BLaER1 (cell line): ENCODE data around the gene PSAPL1.

ENCODE experiments used
- H3K27ac ChIP-seq: shearing (Covaris generic); formaldehyde crosslinking; 2 replicates; pipeline ENCODE4 v1.8.1; 2022
- H3K27me3 ChIP-seq: shearing (Covaris generic); formaldehyde crosslinking; 2 replicates; pipeline ENCODE4 v1.8.1; 2022
- H3K36me3 ChIP-seq: shearing (Covaris generic); formaldehyde crosslinking; 2 replicates; pipeline ENCODE4 v1.8.1; 2022
- H3K4me1 ChIP-seq: shearing (Covaris generic); formaldehyde crosslinking; 2 replicates; pipeline ENCODE4 v1.8.1; 2022
- H3K4me2 ChIP-seq: shearing (Covaris generic); formaldehyde crosslinking; 2 replicates; pipeline ENCODE4 v1.8.1; 2022
- H3K4me3 ChIP-seq: shearing (Covaris generic); formaldehyde crosslinking; 2 replicates; pipeline ENCODE4 v1.8.1; 2022
- H3K9ac ChIP-seq: shearing (Covaris generic); formaldehyde crosslinking; 2 replicates; pipeline ENCODE4 v1.8.1; 2022
- H3K9me3 ChIP-seq: shearing (Covaris generic); formaldehyde crosslinking; 2 replicates; pipeline ENCODE4 v1.8.1; 2022
- H4K20me1 ChIP-seq: shearing (Covaris generic); formaldehyde crosslinking; 2 replicates; pipeline ENCODE4 v1.8.1; 2022
- Cebpa-rat ChIP-seq: shearing (Covaris generic); IDR thresholded peaks from 2 replicates; pipeline ENCODE4 v1.8.1; 2022

PSAPL1 gene

GRCh38 chr4:7429069-7429416 is 5.7 kb downstream of the PSAPL1 start:
- Histone ChIP-seq H3K27me3 (no peaks in the 10 kb centered on the region), H3K36me3 (peaks cover 3% of the 10 kb centered on the region; the same call in 1 of the 2 replicates), H3K9me3 (no peaks in the 10 kb centered on the region), H3K9ac (no peak overlapping the region), H3K27ac (no peak overlapping the region), H4K20me1 (peaks cover 66% of the 10 kb centered on the region), H3K4me3 (no peak overlapping the region), H3K4me2 (peak overlapping the region; percentile 57; the same call in 1 of the 2 replicates), H3K4me1 (peaks cover 92% of the 10 kb centered on the region)
- no peak for TF ChIP-seq Cebpa-rat

DNA sequence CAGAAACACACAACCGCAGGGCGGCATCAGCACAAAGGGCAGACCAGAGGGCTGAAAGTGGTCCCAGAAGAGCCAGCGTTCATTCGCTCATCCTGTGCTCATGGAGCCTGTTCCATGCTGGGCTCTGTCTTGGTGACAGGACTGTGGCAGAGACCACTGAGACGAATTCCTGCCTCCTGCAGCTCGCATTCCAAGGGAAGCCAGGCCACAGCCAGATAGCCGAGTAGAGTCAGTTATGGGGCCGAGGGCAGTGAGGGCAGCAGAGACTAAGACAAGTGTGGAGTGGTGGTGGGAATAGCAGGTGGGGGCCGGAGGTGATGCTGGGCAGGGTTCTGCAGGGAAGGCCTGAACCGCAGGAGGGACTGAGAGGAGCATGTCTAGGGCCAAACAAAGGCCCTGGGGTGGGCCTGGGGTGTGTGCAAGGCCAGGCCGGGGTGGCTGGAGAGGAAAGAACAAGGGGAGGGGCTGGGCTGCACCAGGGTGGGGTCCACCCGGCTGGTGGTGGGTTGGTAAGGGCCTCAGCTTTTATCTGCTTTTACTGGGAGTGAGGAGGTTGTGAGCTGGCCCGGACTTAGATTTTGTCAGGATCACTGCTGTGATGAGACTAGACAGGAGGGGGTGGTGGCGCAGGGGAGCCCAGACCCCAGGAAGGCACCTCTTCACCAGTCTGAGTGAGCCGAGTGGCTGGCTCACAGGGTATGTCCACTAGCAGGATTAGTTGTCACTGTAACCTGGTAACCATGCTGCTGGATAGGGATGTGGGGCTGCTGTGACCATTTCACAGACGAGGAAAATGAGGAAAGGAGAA is 6.3 kb downstream of the PSAPL1 start:
- H3K9ac ChIP-seq, result no peak overlapping the region
- no peaks in the 10 kb centered on the region; the same call in 1 of the 2 replicates for H3K36me3 ChIP-seq
- peaks cover 66% of the 10 kb centered on the region; the same call in 1 of the 2 replicates for H4K20me1 ChIP-seq
- H3K27ac ChIP-seq, result 0 out of 2 replicates have a peak overlapping the region, but pooled peaks have one; percentile 6
- H3K9me3 ChIP-seq, result no peaks in the 10 kb centered on the region
- no peaks in the 10 kb centered on the region for H3K27me3 ChIP-seq
- peaks cover 86% of the 10 kb centered on the region for H3K4me1 ChIP-seq
- 0 out of 2 replicates have a peak overlapping the region, but pooled peaks have one; percentile 57 for H3K4me2 ChIP-seq
- H3K4me3 ChIP-seq, result no peak overlapping the region
- no peak for TF ChIP-seq Cebpa-rat

GRCh38 chr4:7427831-7428260 is 6.9 kb downstream of the PSAPL1 start:
- no peak for TF ChIP-seq Cebpa-rat
- Histone ChIP-seq H3K4me1 (peaks cover 80% of the 10 kb centered on the region), H3K9me3 (no peaks in the 10 kb centered on the region), H3K27ac (0 out of 2 replicates have a peak overlapping the region, but pooled peaks have one; percentile 6), H3K27me3 (no peaks in the 10 kb centered on the region), H3K9ac (no peak overlapping the region), H3K4me2 (no peak overlapping the region), H3K4me3 (no peak overlapping the region), H4K20me1 (peaks cover 67% of the 10 kb centered on the region; the same call in 1 of the 2 replicates), H3K36me3 (no peaks in the 10 kb centered on the region; the same call in 1 of the 2 replicates)

GRCh38 chr4:7427361-7427760 is 7.4 kb downstream of the PSAPL1 start:
- peak overlapping the region; percentile 24; the same call in 1 of the 2 replicates for H3K9ac ChIP-seq
- H3K4me3 ChIP-seq, result no peak overlapping the region
- no peaks in the 10 kb centered on the region for H3K9me3 ChIP-seq
- H3K4me2 ChIP-seq, result peak overlapping the region; percentile 67
- H3K27me3 ChIP-seq, result no peaks in the 10 kb centered on the region
- no peak for TF ChIP-seq Cebpa-rat
- H3K27ac ChIP-seq, result peak overlapping the region; percentile 53
- peaks cover 75% of the 10 kb centered on the region for H3K4me1 ChIP-seq
- peaks cover 67% of the 10 kb centered on the region for H4K20me1 ChIP-seq
- H3K36me3 ChIP-seq, result no peaks in the 10 kb centered on the region; the same call in 1 of the 2 replicates

- no peaks in the 10 kb centered on the region for H3K9me3 ChIP-seq
- H3K4me1 ChIP-seq, result peaks cover 68% of the 10 kb centered on the region
- peak overlapping the region; percentile 67 for H3K4me2 ChIP-seq
- H3K9ac ChIP-seq, result 0 out of 2 replicates have a peak overlapping the region, but pooled peaks have one; percentile 24
- peak overlapping the region; percentile 53 for H3K27ac ChIP-seq
- H3K27me3 ChIP-seq, result no peaks in the 10 kb centered on the region
- no peak for TF ChIP-seq Cebpa-rat
- H3K4me3 ChIP-seq, result no peak overlapping the region
- H4K20me1 ChIP-seq, result peaks cover 66% of the 10 kb centered on the region
- no peaks in the 10 kb centered on the region; the same call in 1 of the 2 replicates for H3K36me3 ChIP-seq
Measured at GRCh38 chr4:7426525-7427171, 8.1 kb downstream of the PSAPL1 start.

DNA sequence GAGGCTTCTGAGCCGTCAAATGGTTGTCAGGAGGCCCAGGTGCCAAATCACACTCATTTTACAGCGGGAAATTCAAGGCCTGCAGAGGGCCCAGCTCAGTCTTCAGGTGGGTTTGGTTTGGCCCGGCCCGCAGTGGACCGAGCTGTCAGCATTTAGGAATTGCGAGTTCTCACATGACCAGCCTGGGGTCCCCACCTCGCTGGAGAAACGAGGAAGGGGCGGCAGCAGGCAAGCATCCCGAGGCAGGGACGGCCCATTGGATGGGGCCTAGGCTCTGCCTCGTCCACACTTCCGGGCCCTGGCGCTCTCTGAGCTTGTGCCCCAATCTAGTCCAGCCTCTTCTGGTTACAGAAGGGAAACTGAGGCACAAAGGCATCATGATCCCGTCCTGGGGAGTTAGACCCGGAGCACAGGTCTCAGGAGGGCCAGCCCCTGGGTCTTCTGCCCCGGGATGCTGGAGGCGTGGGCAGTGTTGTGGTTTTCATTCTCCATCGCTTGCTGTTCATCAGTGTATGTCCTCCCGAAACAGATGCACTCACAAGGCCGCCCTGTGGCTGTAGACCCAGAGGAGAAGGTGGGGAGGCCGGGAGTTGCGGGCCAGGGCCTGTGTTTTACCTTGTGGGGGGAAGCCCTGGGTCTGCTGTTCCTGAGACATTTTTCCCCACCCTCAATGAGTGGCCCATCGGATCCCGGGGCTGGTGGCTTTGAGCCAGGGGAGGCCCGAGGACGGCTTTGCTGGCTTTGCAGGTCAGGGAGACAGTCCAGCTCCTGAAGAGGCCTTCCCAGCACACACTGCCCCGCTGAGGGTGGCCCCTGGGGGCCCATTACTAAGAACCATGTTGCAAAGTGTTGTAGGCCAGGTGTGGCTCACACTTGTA is 8.9 kb downstream of the PSAPL1 start:
- Histone ChIP-seq H3K27ac (peak overlapping the region; percentile 53), H3K9ac (0 out of 2 replicates have a peak overlapping the region, but pooled peaks have one; percentile 13), H3K36me3 (no peaks in the 10 kb centered on the region; the same call in 1 of the 2 replicates), H3K4me2 (peak overlapping the region; percentile 67), H3K4me3 (no peak overlapping the region), H3K27me3 (no peaks in the 10 kb centered on the region), H3K9me3 (no peaks in the 10 kb centered on the region), H4K20me1 (peaks cover 65% of the 10 kb centered on the region), H3K4me1 (peaks cover 67% of the 10 kb centered on the region)
- TF ChIP-seq Cebpa-rat, result no peak

DNA sequence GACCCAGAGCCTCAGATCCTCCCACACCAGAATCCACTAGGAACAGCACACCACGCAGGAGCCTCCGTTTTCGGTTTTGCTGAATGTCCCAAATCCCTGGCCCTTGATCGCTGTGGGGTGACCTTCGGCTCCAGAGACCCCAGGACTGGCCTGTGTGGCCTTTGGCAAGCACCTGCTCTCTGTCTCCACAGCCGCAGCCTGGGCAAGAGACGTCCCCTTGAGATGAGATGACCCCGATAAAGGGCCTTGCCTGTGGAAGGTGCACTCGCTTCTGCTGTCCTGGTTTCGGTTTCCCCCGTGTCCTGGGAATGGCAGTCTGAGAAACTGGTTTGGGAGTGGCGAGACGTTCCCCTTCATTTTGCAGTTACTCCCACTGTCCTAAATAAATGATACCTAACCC is 9.6 kb downstream of the PSAPL1 start:
- Histone ChIP-seq H3K9ac (no peak overlapping the region), H3K4me2 (no peak overlapping the region), H3K9me3 (no peaks in the 10 kb centered on the region), H3K4me1 (peaks cover 69% of the 10 kb centered on the region), H3K4me3 (no peak overlapping the region), H4K20me1 (peaks cover 67% of the 10 kb centered on the region), H3K27ac (no peak overlapping the region), H3K27me3 (no peaks in the 10 kb centered on the region), H3K36me3 (no peaks in the 10 kb centered on the region; the same call in 1 of the 2 replicates)
- TF ChIP-seq Cebpa-rat, result no peak

DNA sequence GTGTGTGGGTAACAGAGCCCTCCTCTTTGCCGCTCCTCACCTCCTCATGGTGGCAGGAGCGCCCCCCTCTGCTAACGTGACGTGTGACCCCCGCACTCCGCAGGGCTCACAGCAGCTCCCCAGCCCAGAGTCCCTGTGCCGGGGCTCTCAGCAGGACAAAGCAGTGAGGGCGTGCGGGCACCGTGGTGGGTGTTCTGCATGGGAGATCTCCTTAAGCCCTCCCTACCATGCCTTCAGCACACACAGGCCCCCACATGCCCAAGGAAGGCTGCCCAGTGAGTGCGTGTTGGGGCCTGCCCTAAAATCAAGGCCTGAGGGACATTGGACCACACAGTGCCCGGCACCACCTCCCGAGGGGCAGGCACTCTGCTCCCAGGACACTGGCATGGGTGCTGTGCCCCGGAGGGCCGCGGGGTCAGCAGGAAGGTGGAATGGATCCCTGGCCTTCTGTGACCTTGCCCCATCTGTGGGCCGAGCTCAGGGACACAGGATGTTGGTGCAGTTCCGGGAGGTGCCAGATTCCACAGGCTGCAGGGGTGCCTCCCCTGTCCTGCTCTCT is 10.1 kb downstream of the PSAPL1 start:
- Histone ChIP-seq H3K4me3 (no peak overlapping the region), H3K27me3 (no peaks in the 10 kb centered on the region), H3K9me3 (no peaks in the 10 kb centered on the region), H3K36me3 (no peaks in the 10 kb centered on the region; the same call in 1 of the 2 replicates), H3K27ac (no peak overlapping the region), H3K4me1 (peaks cover 69% of the 10 kb centered on the region), H3K4me2 (no peak overlapping the region), H4K20me1 (peaks cover 67% of the 10 kb centered on the region), H3K9ac (no peak overlapping the region)
- no peak for TF ChIP-seq Cebpa-rat
